HG03460 (cell line): Measurements from ENCODE around the gene AP2A2.
"Not testable (repeated sequence)": the region's sequence is repeated elsewhere in the genome, so short reads cannot be mapped to it uniquely, and the experiment has no call there.

Experiments
- ATAC-seq: cut with Tn5 transposase; IDR thresholded peaks from one replicate; pipeline ENCODE4 v1.9.1; 2021; ENCODE audit not compliant: unreplicated experiment

Gene AP2A2

GRCh38 chr11:1012740-1013630 lies 87.3 kb downstream of the AP2A2 start:
- ATAC-seq, result no peak

- ATAC-seq, result no peak
Observed at GRCh38 chr11:1013631-1013935, 87.9 kb downstream of the AP2A2 start.

- no peak for ATAC-seq
Observed at GRCh38 chr11:1014276-1014675, 88.6 kb downstream of the AP2A2 start.

GRCh38 chr11:1015064-1015463 lies 89.4 kb downstream of the AP2A2 start:
- ATAC-seq, result no peak

- no peak for ATAC-seq
Observed at GRCh38 chr11:1015826-1016545, 90.3 kb downstream of the AP2A2 start.

- not testable (repeated sequence) for ATAC-seq
Observed at GRCh38 chr11:1016610-1017126, 91.0 kb downstream of the AP2A2 start.

- ATAC-seq, result no peak
Observed at GRCh38 chr11:1017269-1018005, 91.8 kb downstream of the AP2A2 start.

GRCh38 chr11:1018091-1018490 lies 92.4 kb downstream of the AP2A2 start:
- ATAC-seq, result no peak

GRCh38 chr11:1019321-1019910 lies 93.7 kb downstream of the AP2A2 start:
- ATAC-seq, result no peak

- ATAC-seq, result no peak
Observed at GRCh38 chr11:1020211-1020905, 94.7 kb downstream of the AP2A2 start.

- no peak for ATAC-seq
Observed at GRCh38 chr11:1022411-1022810, 96.7 kb downstream of the AP2A2 start.

GRCh38 chr11:1022908-1023810 lies 97.5 kb downstream of the AP2A2 start:
- ATAC-seq, result no peak

- ATAC-seq, result no peak
Observed at GRCh38 chr11:1023811-1024596, 98.3 kb downstream of the AP2A2 start.

- ATAC-seq, result no peak
Observed at GRCh38 chr11:1024597-1025409, 99.1 kb downstream of the AP2A2 start.

- ATAC-seq, result no peak
Observed at GRCh38 chr11:1025410-1026162, 99.9 kb downstream of the AP2A2 start.

GRCh38 chr11:1026163-1026450 lies 100.4 kb downstream of the AP2A2 start:
- ATAC-seq, result no peak
